Nephron progenitor cell (in vitro differentiated cells): ENCODE measurements around the gene PTPRR.

ENCODE experiments used
- DNase-seq: peaks from one replicate; pipeline ENCODE4 v3.0.0; 2021
- H3K27ac Mint-ChIP-seq: 2 replicates; pipeline ENCODE4 v1.8.0; 2021; ENCODE audit warnings: mild to moderate bottlenecking, moderate library complexity, mixed read lengths
- H3K27me3 Mint-ChIP-seq: 2 replicates; pipeline ENCODE4 v1.8.0; 2021; ENCODE audit warnings: mild to moderate bottlenecking, low read depth, mixed read lengths; ENCODE audit not compliant: poor library complexity
- H3K36me3 Mint-ChIP-seq: 2 replicates; pipeline ENCODE4 v1.8.0; 2021; ENCODE audit warnings: low read depth, mixed read lengths
- H3K4me1 Mint-ChIP-seq: 2 replicates; pipeline ENCODE4 v1.8.0; 2021; ENCODE audit warnings: mixed read lengths
- H3K4me3 Mint-ChIP-seq: 2 replicates; pipeline ENCODE4 v1.8.0; 2021; ENCODE audit warnings: mild to moderate bottlenecking, moderate library complexity, mixed read lengths
- H3K9me3 Mint-ChIP-seq: 2 replicates; pipeline ENCODE4 v1.8.0; 2021; ENCODE audit warnings: mild to moderate bottlenecking, moderate library complexity, mixed read lengths
- CTCF ChIP-seq: fragments of 200-600 bp; sonication (generic); IDR thresholded peaks from 2 replicates; pipeline ENCODE4 v1.5.0; 2021; ENCODE audit warnings: antibody characterized with exemption

The PTPRR gene

GRCh38 chr12:70627677-70628076, 292.9 kb downstream of the PTPRR start:
- Mint-ChIP-seq H3K27ac (no peak overlapping the region), H3K4me1 (no peaks in the 10 kb centered on the region), H3K27me3 (peaks cover 27% of the 10 kb centered on the region), H3K9me3 (peaks cover 8% of the 10 kb centered on the region), H3K36me3 (no peaks in the 10 kb centered on the region), H3K4me3 (no peak overlapping the region)
- no peak for TF ChIP-seq CTCF
- no peak for DNase-seq

GRCh38 chr12:70626180-70626579, 294.4 kb downstream of the PTPRR start:
- Mint-ChIP-seq H3K9me3 (peaks cover 8% of the 10 kb centered on the region), H3K27me3 (peaks cover 27% of the 10 kb centered on the region), H3K4me1 (no peaks in the 10 kb centered on the region), H3K27ac (no peak overlapping the region), H3K4me3 (no peak overlapping the region), H3K36me3 (no peaks in the 10 kb centered on the region)
- no peak for DNase-seq
- TF ChIP-seq CTCF: no peak

DNA sequence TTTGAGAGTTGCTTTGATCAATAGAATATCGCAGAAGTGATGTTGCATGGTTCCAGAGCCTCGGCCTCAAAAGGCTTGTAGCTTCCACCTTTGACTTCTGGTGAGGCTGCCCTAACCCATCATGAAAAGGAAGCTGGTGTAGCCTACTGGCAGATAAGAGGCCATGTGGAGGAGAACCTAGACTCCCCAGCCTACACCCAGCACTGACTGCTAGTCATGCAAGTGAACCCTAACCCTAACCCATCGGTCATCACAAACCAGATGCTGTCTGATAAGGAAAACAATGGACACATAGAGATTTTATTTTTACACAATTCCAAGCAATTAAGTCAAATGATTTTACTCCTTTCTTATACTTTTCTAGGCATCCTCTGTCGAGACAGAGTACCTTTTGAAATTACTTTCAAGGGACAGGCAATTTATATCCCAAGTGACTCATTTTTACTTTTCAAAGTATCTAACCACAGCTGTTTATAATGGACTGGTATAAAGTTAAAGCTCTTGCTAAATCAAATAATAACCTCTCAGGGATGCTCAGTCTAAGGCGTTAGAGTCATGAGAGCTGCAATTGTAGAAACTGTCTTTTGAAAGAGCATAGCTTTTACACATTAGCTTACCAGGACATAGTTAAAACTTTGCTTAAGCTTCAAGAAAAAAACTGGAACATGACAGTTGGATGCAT, 300.9 kb downstream of the PTPRR start:
- no peak overlapping the region for H3K4me3 Mint-ChIP-seq
- peaks cover 9% of the 10 kb centered on the region for H3K27me3 Mint-ChIP-seq
- DNase-seq: no peak

GRCh38 chr12:70618371-70618770, 302.2 kb downstream of the PTPRR start:
- Mint-ChIP-seq H3K27ac (no peak overlapping the region), H3K4me3 (no peak overlapping the region), H3K36me3 (no peaks in the 10 kb centered on the region), H3K9me3 (no peaks in the 10 kb centered on the region), H3K27me3 (peaks cover 5% of the 10 kb centered on the region), H3K4me1 (no peaks in the 10 kb centered on the region)
- no peak for TF ChIP-seq CTCF
- DNase-seq: no peak

More for the DNA sequence above, 300.9 kb downstream of the PTPRR start:
- H3K36me3 Mint-ChIP-seq: no peaks in the 10 kb centered on the region
- TF ChIP-seq CTCF: no peak
- no peaks in the 10 kb centered on the region for H3K4me1 Mint-ChIP-seq
- H3K9me3 Mint-ChIP-seq: no peaks in the 10 kb centered on the region
- H3K27ac Mint-ChIP-seq: no peak overlapping the region

GRCh38 chr12:70617450-70617849, 303.1 kb downstream of the PTPRR start:
- no peaks in the 10 kb centered on the region for H3K36me3 Mint-ChIP-seq
- H3K27ac Mint-ChIP-seq: no peak overlapping the region
- no peak for TF ChIP-seq CTCF
- no peak overlapping the region for H3K4me3 Mint-ChIP-seq
- no peak for DNase-seq
- H3K27me3 Mint-ChIP-seq: peaks cover 12% of the 10 kb centered on the region
- H3K4me1 Mint-ChIP-seq: no peaks in the 10 kb centered on the region
- H3K9me3 Mint-ChIP-seq: no peaks in the 10 kb centered on the region

DNA sequence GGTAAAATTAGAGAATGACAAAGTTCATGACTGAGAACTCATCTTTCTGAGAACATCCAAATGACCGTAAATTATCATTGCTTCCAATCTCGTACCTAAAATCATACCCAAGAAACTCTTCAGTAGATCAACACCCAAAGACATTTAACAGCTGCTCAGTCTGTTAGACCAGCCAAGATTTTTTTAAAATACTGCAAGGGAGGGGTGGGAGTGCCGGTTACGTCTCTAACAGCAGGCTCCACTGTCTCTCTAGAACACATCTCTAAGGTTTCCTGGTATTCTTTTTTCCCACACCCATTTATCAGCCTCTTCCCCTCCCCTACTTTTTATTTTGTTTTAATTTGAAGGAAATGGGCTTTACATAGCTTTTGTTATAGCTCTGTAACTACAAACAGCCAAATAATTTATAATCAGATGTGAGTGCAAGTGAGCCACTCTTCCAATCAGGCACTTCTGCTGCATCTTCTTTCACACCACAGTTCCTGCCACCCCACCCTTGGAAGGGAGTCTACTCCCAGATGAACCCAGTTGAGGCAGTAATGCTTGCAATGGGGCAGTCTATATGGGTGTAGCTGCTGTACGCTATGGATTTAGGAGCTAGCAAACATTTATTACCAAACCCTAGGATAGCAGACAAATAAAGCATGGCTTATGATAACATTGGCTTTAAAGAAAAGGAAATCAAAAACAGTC, 305.2 kb downstream of the PTPRR start:
- H3K9me3 Mint-ChIP-seq: no peaks in the 10 kb centered on the region
- H3K4me1 Mint-ChIP-seq: peaks cover 4% of the 10 kb centered on the region
- no peak for DNase-seq
- TF ChIP-seq CTCF: no peak
- no peak overlapping the region for H3K4me3 Mint-ChIP-seq
- no peak overlapping the region for H3K27ac Mint-ChIP-seq
- no peaks in the 10 kb centered on the region for H3K36me3 Mint-ChIP-seq
- H3K27me3 Mint-ChIP-seq: peaks cover 29% of the 10 kb centered on the region
